GM13977 (cell line): ENCODE results near the gene EXOC4.

Experiments
- DNase-seq: peaks from one replicate; pipeline ENCODE4 v3.0.0; 2012; ENCODE audit warnings: low spot score
- CTCF ChIP-seq: IDR thresholded peaks from 2 replicates; pipeline ENCODE4 v1.5.1; 2012; ENCODE audit warnings: mild to moderate bottlenecking, control low read depth; ENCODE audit not compliant: insufficient read depth; ENCODE audit errors: extremely low read depth, missing control alignments
- in situ Hi-C: fragments of 300-500 bp; cut with MboI; formaldehyde crosslinking; loops from one replicate; pipeline ENCODE4 v1.12.0; 2022; ENCODE audit warnings: low sequenced_read_pairs, low pct_unique_long_range_greater_than_20kb, mixed read lengths, inconsistent platforms; ENCODE audit not compliant: unreplicated experiment

The EXOC4 gene

GRCh38 chr7:133354546-133355324 is 101.9 kb downstream of the EXOC4 start:
- no peak for DNase-seq
- TF ChIP-seq CTCF: no peak
- in situ Hi-C loops: no loop called here

- no peak for TF ChIP-seq CTCF
- in situ Hi-C loops: no loop called here
- DNase-seq: no peak
Observed at GRCh38 chr7:133355325-133355708, 102.4 kb downstream of the EXOC4 start.

GRCh38 chr7:133355822-133356221 is 102.9 kb downstream of the EXOC4 start:
- DNase-seq: no peak
- TF ChIP-seq CTCF: no peak
- in situ Hi-C loops: no loop called here

- no peak for DNase-seq
- in situ Hi-C loops: no loop called here
- no peak for TF ChIP-seq CTCF
Observed at GRCh38 chr7:133358708-133359107, 105.8 kb downstream of the EXOC4 start.

GRCh38 chr7:133359449-133359848 is 106.6 kb downstream of the EXOC4 start:
- DNase-seq: no peak
- in situ Hi-C loops: no loop called here
- no peak for TF ChIP-seq CTCF

- TF ChIP-seq CTCF: no peak
- in situ Hi-C loops: no loop called here
- DNase-seq: no peak
Observed at GRCh38 chr7:133360201-133360600, 107.3 kb downstream of the EXOC4 start.
